8988T (cell line): Measurements from ENCODE around the gene NGDN.

Experiments used
- DNase-seq: peaks from one replicate; pipeline ENCODE4 v3.0.0; 2011

The NGDN gene

GRCh38 chr14:23478109-23478759 lies 8.7 kb downstream of the NGDN start:
- no peak for DNase-seq

- DNase-seq: no peak
Measured at GRCh38 chr14:23481362-23481970, 12.0 kb downstream of the NGDN start.

GRCh38 chr14:23481979-23482822 lies 12.7 kb downstream of the NGDN start:
- no peak for DNase-seq

GRCh38 chr14:23482823-23483148 lies 13.3 kb downstream of the NGDN start:
- DNase-seq: no peak

- DNase-seq: peak; percentile 23
Measured at GRCh38 chr14:23483236-23483854, 13.8 kb downstream of the NGDN start.

GRCh38 chr14:23485326-23485725 lies 15.8 kb downstream of the NGDN start:
- no peak for DNase-seq

GRCh38 chr14:23486036-23486435 lies 16.5 kb downstream of the NGDN start:
- no peak for DNase-seq

- DNase-seq: no peak
Measured at GRCh38 chr14:23487216-23487615, 17.7 kb downstream of the NGDN start.

- DNase-seq: no peak
Measured at GRCh38 chr14:23492618-23493272, 23.2 kb downstream of the NGDN start.

GRCh38 chr14:23494223-23494622 lies 24.7 kb downstream of the NGDN start:
- DNase-seq: no peak

- no peak for DNase-seq
Measured at GRCh38 chr14:23512156-23512555, 42.7 kb downstream of the NGDN start.

GRCh38 chr14:23513005-23513817 lies 43.7 kb downstream of the NGDN start:
- DNase-seq: no peak

- no peak for DNase-seq
Measured at GRCh38 chr14:23513818-23514643, 44.5 kb downstream of the NGDN start.

- no peak for DNase-seq
Measured at GRCh38 chr14:23514644-23514957, 45.1 kb downstream of the NGDN start.

GRCh38 chr14:23517650-23518326 lies 48.3 kb downstream of the NGDN start:
- DNase-seq: no peak

- no peak for DNase-seq
Measured at GRCh38 chr14:23518709-23519108, 49.2 kb downstream of the NGDN start.

GRCh38 chr14:23520899-23521533 lies 51.5 kb downstream of the NGDN start:
- DNase-seq: no peak

- DNase-seq: no peak
Measured at GRCh38 chr14:23521785-23522640, 52.5 kb downstream of the NGDN start.

- DNase-seq: no peak
Measured at GRCh38 chr14:23522643-23523198, 53.2 kb downstream of the NGDN start.
